SK-N-SH treated with all-trans-retinoic acid at 6 μM for 48 hours (cell line): ENCODE results near the gene SAE1.

ENCODE experiments used
- ATAC-seq: fragments of 200-7000 bp; cut with Tn5 transposase; 3 replicates; pipeline ENCODE4 v1.9.1; 2020; ENCODE audit warnings: mild to moderate bottlenecking, moderate library complexity
- ARNTL ChIP-seq: fragments of 450-650 bp; formaldehyde crosslinking; IDR thresholded peaks from 2 replicates; pipeline ENCODE4 v1.5.0; 2020; ENCODE audit warnings: low read depth, mild to moderate bottlenecking, moderate library complexity, borderline replicate concordance
- BACH2 ChIP-seq: fragments of 250-450 bp; sonication (Bioruptor Pico); IDR thresholded peaks from 2 replicates; pipeline ENCODE4 v1.9.0; 2021; ENCODE audit warnings: mild to moderate bottlenecking, borderline replicate concordance
- CREB5 ChIP-seq: fragments of 250-450 bp; sonication (Bioruptor Pico); IDR thresholded peaks from 2 replicates; pipeline ENCODE4 v1.5.1; 2020; ENCODE audit warnings: low read depth, mild to moderate bottlenecking, moderate library complexity
- CSDC2 ChIP-seq: fragments of 250-450 bp; sonication (Bioruptor Pico); IDR thresholded peaks from 2 replicates; pipeline ENCODE4 v1.5.0; 2020; ENCODE audit warnings: mild to moderate bottlenecking, moderate library complexity
- CSRNP3 ChIP-seq: fragments of 250-450 bp; sonication (Bioruptor Pico); IDR thresholded peaks from 2 replicates; pipeline ENCODE4 v1.5.1; 2021; ENCODE audit warnings: mild to moderate bottlenecking, moderate library complexity
- ESRRG ChIP-seq: fragments of 250-450 bp; sonication (Bioruptor Pico); IDR thresholded peaks from 2 replicates; pipeline ENCODE4 v1.6.1; 2021; ENCODE audit warnings: mild to moderate bottlenecking
- GLIS3 ChIP-seq: fragments of 250-450 bp; sonication (Bioruptor Pico); IDR thresholded peaks from 2 replicates; pipeline ENCODE4 v1.5.0; 2020; ENCODE audit warnings: mild to moderate bottlenecking, moderate library complexity
- ISL1 ChIP-seq: fragments of 250-450 bp; sonication (Bioruptor Pico); IDR thresholded peaks from 2 replicates; pipeline ENCODE4 v2.1.2; 2022; ENCODE audit warnings: mild to moderate bottlenecking, moderate library complexity
- OSR1 ChIP-seq: fragments of 250-450 bp; sonication (Bioruptor Pico); IDR thresholded peaks from 2 replicates; pipeline ENCODE4 v1.8.0; 2022; ENCODE audit warnings: moderate library complexity, mild to moderate bottlenecking, inconsistent platforms
- PATZ1 ChIP-seq: fragments of 250-450 bp; sonication (Bioruptor Pico); IDR thresholded peaks from 2 replicates; pipeline ENCODE4 v1.8.0; 2020; ENCODE audit warnings: mild to moderate bottlenecking, moderate library complexity, borderline replicate concordance
- POU6F1 ChIP-seq: fragments of 250-450 bp; sonication (Bioruptor Pico); IDR thresholded peaks from 2 replicates; pipeline ENCODE4 v1.8.0; 2021; ENCODE audit warnings: low read depth, mild to moderate bottlenecking, moderate library complexity, borderline replicate concordance
- PPARA ChIP-seq: fragments of 250-450 bp; sonication (Bioruptor Pico); IDR thresholded peaks from 2 replicates; pipeline ENCODE4 v1.5.0; 2020; ENCODE audit warnings: mild to moderate bottlenecking, borderline replicate concordance
- RARB ChIP-seq: fragments of 250-450 bp; sonication (Bioruptor Pico); IDR thresholded peaks from 2 replicates; pipeline ENCODE4 v1.8.0; 2021; ENCODE audit warnings: mild to moderate bottlenecking, moderate library complexity
- SNAI2 ChIP-seq: fragments of 250-450 bp; sonication (Bioruptor Pico); IDR thresholded peaks from 2 replicates; pipeline ENCODE4 v1.5.0; 2020; ENCODE audit warnings: mild to moderate bottlenecking, moderate library complexity
- TCF4 ChIP-seq: fragments of 250-450 bp; sonication (Bioruptor Pico); IDR thresholded peaks from 2 replicates; pipeline ENCODE4 v1.8.0; 2021; ENCODE audit warnings: mild to moderate bottlenecking, moderate library complexity, borderline replicate concordance
- TOX ChIP-seq: fragments of 250-450 bp; sonication (Bioruptor Pico); IDR thresholded peaks from 2 replicates; pipeline ENCODE4 v1.8.0; 2021; ENCODE audit warnings: mild to moderate bottlenecking, moderate library complexity, borderline replicate concordance
- TSHZ2 ChIP-seq: fragments of 250-450 bp; sonication (Bioruptor Pico); IDR thresholded peaks from 2 replicates; pipeline ENCODE4 v1.5.0; 2020; ENCODE audit warnings: mild to moderate bottlenecking, moderate library complexity
- ZC3H10 ChIP-seq: fragments of 250-450 bp; sonication (Bioruptor Pico); IDR thresholded peaks from 2 replicates; pipeline ENCODE4 v1.5.1; 2021; ENCODE audit warnings: mild to moderate bottlenecking, moderate library complexity
- ZFP3 ChIP-seq: fragments of 250-450 bp; sonication (Bioruptor Pico); IDR thresholded peaks from 2 replicates; pipeline ENCODE4 v1.5.0; 2020; ENCODE audit warnings: mild to moderate bottlenecking, moderate library complexity
- ZFP30 ChIP-seq: fragments of 450-650 bp; formaldehyde crosslinking; IDR thresholded peaks from 2 replicates; pipeline ENCODE4 v1.5.0; 2022; ENCODE audit warnings: mild to moderate bottlenecking, moderate library complexity
- ZNF565 ChIP-seq: fragments of 450-650 bp; formaldehyde crosslinking; conservative IDR thresholded peaks from 2 replicates; pipeline ENCODE4 v1.5.0; 2020; ENCODE audit warnings: low read depth, mild to moderate bottlenecking, moderate library complexity
- ZNF70 ChIP-seq: fragments of 450-650 bp; formaldehyde crosslinking; IDR thresholded peaks from 2 replicates; pipeline ENCODE4 v1.5.0; 2020; ENCODE audit warnings: mild to moderate bottlenecking, moderate library complexity
- ZNF8 ChIP-seq: fragments of 450-650 bp; formaldehyde crosslinking; IDR thresholded peaks from 2 replicates; pipeline ENCODE4 v1.5.0; 2020; ENCODE audit warnings: mild to moderate bottlenecking, moderate library complexity

SAE1 gene

GRCh38 chr19:47109177-47109540 is 21.5 kb upstream of the SAE1 start:
- TF ChIP-seq POU6F1 (CRISPR knock-in tag) (no peak), PPARA (CRISPR knock-in tag) (no peak), TSHZ2 (CRISPR knock-in tag) (no peak), OSR1 (CRISPR knock-in tag) (no peak), CSDC2 (CRISPR knock-in tag) (no peak), CREB5 (no peak), TOX (CRISPR knock-in tag) (no peak), ZFP30 (CRISPR knock-in tag) (no peak), ZNF565 (CRISPR knock-in tag) (no peak), ZC3H10 (CRISPR knock-in tag) (no peak), GLIS3 (CRISPR knock-in tag) (no peak), SNAI2 (CRISPR knock-in tag) (no peak), BACH2 (CRISPR knock-in tag) (no peak), ARNTL (CRISPR knock-in tag) (no peak), ZNF8 (no peak), TCF4 (no peak), ZNF70 (CRISPR knock-in tag) (no peak), RARB (no peak)
- ATAC-seq, result no peak

- ATAC-seq, result no peak
- no peak for TF ChIP-seq POU6F1 (CRISPR knock-in tag)
- TF ChIP-seq SNAI2 (CRISPR knock-in tag), result no peak
- no peak for TF ChIP-seq GLIS3 (CRISPR knock-in tag)
- no peak for TF ChIP-seq CREB5
- TF ChIP-seq OSR1 (CRISPR knock-in tag), result no peak
- no peak for TF ChIP-seq ISL1
- no peak for TF ChIP-seq BACH2 (CRISPR knock-in tag)
- no peak for TF ChIP-seq TSHZ2 (CRISPR knock-in tag)
- TF ChIP-seq ZC3H10 (CRISPR knock-in tag), result no peak
- no peak for TF ChIP-seq ESRRG (CRISPR knock-in tag)
- no peak for TF ChIP-seq ZNF70 (CRISPR knock-in tag)
- no peak for TF ChIP-seq CSRNP3 (CRISPR knock-in tag)
- no peak for TF ChIP-seq RARB
- TF ChIP-seq ARNTL (CRISPR knock-in tag), result no peak
- TF ChIP-seq PPARA (CRISPR knock-in tag), result no peak
- no peak for TF ChIP-seq TOX (CRISPR knock-in tag)
- TF ChIP-seq PATZ1 (CRISPR knock-in tag), result no peak
- TF ChIP-seq ZFP3 (CRISPR knock-in tag), result no peak
- TF ChIP-seq CSDC2 (CRISPR knock-in tag), result no peak
Observed at GRCh38 chr19:47109541-47110375, 20.9 kb upstream of the SAE1 start.
